ENCODE measurements around the gene LRFN2. TPM values are rescaled to one million over a fixed set of nuclear protein-coding genes. Genes with fewer than 3 reads are reported as not detected.

LRFN2 gene
- not detected for total RNA-seq
- long read RNA-seq, result 0 reads

- no peak for DNase-seq (ENCODE audit: low spot score)
- intact Hi-C loops (cut with DNase I), result loop anchor here (5.0 to 10.0 kb wide), 2 partner anchors 440 to 603 kb away; no protein-coding TSS in a partner anchor
Observed at GRCh38 chr6:40587240-40588069, at the start of gene LRFN2. LRFN2 (minus strand) TSS chr6:40587364.

GRCh38 chr6:40634429-40634828, 47.3 kb upstream of the LRFN2 start:
- DNase-seq (ENCODE audit: low spot score), result no peak
- intact Hi-C loops (cut with DNase I), result no loop called here

- intact Hi-C loops (cut with DNase I), result no loop called here
- DNase-seq (ENCODE audit: low spot score), result no peak
Observed at GRCh38 chr6:40631744-40632143, 44.6 kb upstream of the LRFN2 start.

GRCh38 chr6:40630488-40630887, 43.3 kb upstream of the LRFN2 start:
- no peak for DNase-seq (ENCODE audit: low spot score)
- intact Hi-C loops (cut with DNase I), result no loop called here

GRCh38 chr6:40630051-40630450, 42.9 kb upstream of the LRFN2 start:
- no peak for DNase-seq (ENCODE audit: low spot score)
- intact Hi-C loops (cut with DNase I), result no loop called here

GRCh38 chr6:40629463-40629862, 42.3 kb upstream of the LRFN2 start:
- intact Hi-C loops (cut with DNase I), result no loop called here

GRCh38 chr6:40627316-40627715, 40.2 kb upstream of the LRFN2 start:
- DNase-seq (ENCODE audit: low spot score), result no peak
- intact Hi-C loops (cut with DNase I), result no loop called here

More at GRCh38 chr6:40629463-40629862, 42.3 kb upstream of the LRFN2 start:
- no peak for DNase-seq (ENCODE audit: low spot score)

- intact Hi-C loops (cut with DNase I), result no loop called here
- no peak for DNase-seq (ENCODE audit: low spot score)
Observed at GRCh38 chr6:40626886-40627285, 39.7 kb upstream of the LRFN2 start.

- intact Hi-C loops (cut with DNase I), result no loop called here
- DNase-seq (ENCODE audit: low spot score), result no peak
Observed at GRCh38 chr6:40623932-40624331, 36.8 kb upstream of the LRFN2 start.

GRCh38 chr6:40623178-40623577, 36.0 kb upstream of the LRFN2 start:
- intact Hi-C loops (cut with DNase I), result no loop called here

GRCh38 chr6:40620574-40621240, 33.5 kb upstream of the LRFN2 start:
- DNase-seq (ENCODE audit: low spot score), result no peak
- intact Hi-C loops (cut with DNase I), result no loop called here

More at GRCh38 chr6:40623178-40623577, 36.0 kb upstream of the LRFN2 start:
- no peak for DNase-seq (ENCODE audit: low spot score)

- intact Hi-C loops (cut with DNase I), result no loop called here
- DNase-seq (ENCODE audit: low spot score), result no peak
Observed at GRCh38 chr6:40614671-40615070, 27.5 kb upstream of the LRFN2 start.

GRCh38 chr6:40611912-40612311, 24.7 kb upstream of the LRFN2 start:
- DNase-seq (ENCODE audit: low spot score), result no peak
- intact Hi-C loops (cut with DNase I), result no loop called here

- DNase-seq (ENCODE audit: low spot score), result no peak
- intact Hi-C loops (cut with DNase I), result no loop called here
Observed at GRCh38 chr6:40611434-40611833, 24.3 kb upstream of the LRFN2 start.

GRCh38 chr6:40610229-40610628, 23.1 kb upstream of the LRFN2 start:
- DNase-seq (ENCODE audit: low spot score), result no peak
- intact Hi-C loops (cut with DNase I), result no loop called here

GRCh38 chr6:40606981-40607380, 19.8 kb upstream of the LRFN2 start:
- intact Hi-C loops (cut with DNase I), result no loop called here

GRCh38 chr6:40606526-40606925, 19.4 kb upstream of the LRFN2 start:
- no peak for DNase-seq (ENCODE audit: low spot score)
- intact Hi-C loops (cut with DNase I), result no loop called here

More at GRCh38 chr6:40606981-40607380, 19.8 kb upstream of the LRFN2 start:
- no peak for DNase-seq (ENCODE audit: low spot score)

- intact Hi-C loops (cut with DNase I), result no loop called here
Observed at GRCh38 chr6:40604082-40604481, 16.9 kb upstream of the LRFN2 start.

GRCh38 chr6:40599555-40599954, 12.4 kb upstream of the LRFN2 start:
- no peak for DNase-seq (ENCODE audit: low spot score)
- intact Hi-C loops (cut with DNase I), result loop anchor here (10.0 kb wide), 1 partner anchor 275 kb away; no protein-coding TSS in a partner anchor

More at GRCh38 chr6:40604082-40604481, 16.9 kb upstream of the LRFN2 start:
- DNase-seq (ENCODE audit: low spot score), result no peak

- intact Hi-C loops (cut with DNase I), result loop anchor here (10.0 kb wide), 1 partner anchor 274 kb away; no protein-coding TSS in a partner anchor
- no peak for DNase-seq (ENCODE audit: low spot score)
Observed at GRCh38 chr6:40598516-40598915, 11.4 kb upstream of the LRFN2 start.

- no peak for DNase-seq (ENCODE audit: low spot score)
- intact Hi-C loops (cut with DNase I), result loop anchor here (10.0 kb wide), 1 partner anchor 272 kb away; no protein-coding TSS in a partner anchor
Observed at GRCh38 chr6:40597301-40597700, 10.1 kb upstream of the LRFN2 start.

All from cardiac septum (tissue), 1 donor.